Caco-2 (cell line): ENCODE measurements around the gene TWIST1. TPM values are rescaled to one million over a fixed set of nuclear protein-coding genes. Genes with fewer than 3 reads are reported as not detected.

ENCODE experiments used
- BruUV-seq: library from RNA; stranded (reverse); fragments of 400-500 nt; replicated peaks from 2 replicates; lab custom pipeline; 2021; lab: Mats Ljungman, UMichigan
- CTCF ChIA-PET: fragments of 300-600 bp; sonication (Branson Sonifier 250); formaldehyde crosslinking; loops from one replicate; lab custom pipeline; 2022; ENCODE audit warnings: antibody characterized with exemption; lab: Charles Lee
- POLR2A ChIA-PET: fragments of 300-600 bp; sonication (Branson Sonifier 250); formaldehyde crosslinking; loops from one replicate; lab custom pipeline; 2022; ENCODE audit warnings: antibody characterized with exemption; lab: Charles Lee
- DNase-seq, 2 experiments: peaks; one replicate each; pipeline versions ENCODE4 v3.0.0 to v3.0.0-alpha.2; 2020 to 2022
- H3K27me3 ChIP-seq: replicated peaks from 2 replicates; pipeline ENCODE4 v1.6.0; 2011; ENCODE audit warnings: low read length; ENCODE audit not compliant: control insufficient read depth, insufficient read depth
- H3K36me3 ChIP-seq: 2 replicates; pipeline ENCODE4 v1.5.1; 2011; ENCODE audit warnings: low read length; ENCODE audit not compliant: control insufficient read depth, insufficient read depth
- H3K4me1 ChIP-seq: fragments of 250-450 bp; sonication (Bioruptor Pico); 2 replicates; pipeline ENCODE4 v1.5.1; 2020; ENCODE audit warnings: mild to moderate bottlenecking
- H3K4me3 ChIP-seq: 2 replicates; pipeline ENCODE4 v1.5.1; 2011; ENCODE audit warnings: low read depth, mild to moderate bottlenecking, control low read depth, low read length
- H3K9me3 ChIP-seq: fragments of 250-450 bp; sonication (Bioruptor Pico); 2 replicates; pipeline ENCODE4 v1.5.1; 2020; ENCODE audit warnings: mild to moderate bottlenecking, moderate library complexity
- H3K27ac Mint-ChIP-seq: one replicate; pipeline ENCODE4 v1.8.0; 2022; ENCODE audit warnings: mixed read lengths; ENCODE audit not compliant: unreplicated experiment
- H3K27me3 Mint-ChIP-seq: one replicate; pipeline ENCODE4 v1.8.0; 2022; ENCODE audit warnings: mixed read lengths; ENCODE audit not compliant: insufficient read depth, unreplicated experiment
- H3K36me3 Mint-ChIP-seq: one replicate; pipeline ENCODE4 v1.8.0; 2022; ENCODE audit warnings: mild to moderate bottlenecking, mixed read lengths; ENCODE audit not compliant: insufficient read depth, unreplicated experiment
- H3K4me1 Mint-ChIP-seq: one replicate; pipeline ENCODE4 v1.8.0; 2022; ENCODE audit warnings: low read depth, mixed read lengths; ENCODE audit not compliant: unreplicated experiment
- H3K4me3 Mint-ChIP-seq: one replicate; pipeline ENCODE4 v1.8.0; 2022; ENCODE audit warnings: mild to moderate bottlenecking, moderate library complexity, mixed read lengths; ENCODE audit not compliant: unreplicated experiment
- H3K9me3 Mint-ChIP-seq: one replicate; pipeline ENCODE4 v1.8.0; 2022; ENCODE audit warnings: mixed read lengths; ENCODE audit not compliant: unreplicated experiment
- intact Hi-C: fragments of 100-400 bp; cut with micrococcal nuclease; formaldehyde crosslinking; loops from one replicate; pipeline ENCODE4 v1.10.0; 2022; ENCODE audit not compliant: unreplicated experiment
- total RNA-seq: library from RNA; stranded (reverse); gene quantifications from 2 replicates; pipeline ENCODE4 v1.2.3, GENCODE V29; 2022
- TF ChIP-seq, protein P1 (sequence below), 2 experiments: fragments of 200-600 bp in 1 of 2; IDR thresholded peaks; 1 replicate in 1 of 2; 2 replicates in 1 of 2; pipeline versions ENCODE4 v1.5.1 to v1.8.0; 2011 to 2022; ENCODE audit warnings: antibody characterized with exemption in 1 of 2, control low read depth in 1 of 2, inconsistent platforms in 1 of 2, low read depth in 1 of 2, low read length in 1 of 2, mild to moderate bottlenecking in 1 of 2, moderate library complexity in 1 of 2; ENCODE audit not compliant: insufficient read depth in 1 of 2, severe bottlenecking in 1 of 2, unreplicated experiment in 1 of 2

The TWIST1 gene
- total RNA-seq, 1 experiment from 2014 or later, result not detected

GRCh38 chr7:19095353-19095860, 22.0 kb downstream of the TWIST1 start:
- H3K27me3 ChIP-seq, result no peaks in the 10 kb centered on the region
- Mint-ChIP-seq H3K4me3 (no peak overlapping the region), H3K4me1 (no peaks in the 10 kb centered on the region), H3K9me3 (no peaks in the 10 kb centered on the region), H3K27ac (no peak overlapping the region), H3K36me3 (no peaks in the 10 kb centered on the region), H3K27me3 (peaks cover 4% of the 10 kb centered on the region)
- ChIA-PET CTCF (no interaction called here), POLR2A (no interaction called here)
- TF ChIP-seq, protein P1, sequence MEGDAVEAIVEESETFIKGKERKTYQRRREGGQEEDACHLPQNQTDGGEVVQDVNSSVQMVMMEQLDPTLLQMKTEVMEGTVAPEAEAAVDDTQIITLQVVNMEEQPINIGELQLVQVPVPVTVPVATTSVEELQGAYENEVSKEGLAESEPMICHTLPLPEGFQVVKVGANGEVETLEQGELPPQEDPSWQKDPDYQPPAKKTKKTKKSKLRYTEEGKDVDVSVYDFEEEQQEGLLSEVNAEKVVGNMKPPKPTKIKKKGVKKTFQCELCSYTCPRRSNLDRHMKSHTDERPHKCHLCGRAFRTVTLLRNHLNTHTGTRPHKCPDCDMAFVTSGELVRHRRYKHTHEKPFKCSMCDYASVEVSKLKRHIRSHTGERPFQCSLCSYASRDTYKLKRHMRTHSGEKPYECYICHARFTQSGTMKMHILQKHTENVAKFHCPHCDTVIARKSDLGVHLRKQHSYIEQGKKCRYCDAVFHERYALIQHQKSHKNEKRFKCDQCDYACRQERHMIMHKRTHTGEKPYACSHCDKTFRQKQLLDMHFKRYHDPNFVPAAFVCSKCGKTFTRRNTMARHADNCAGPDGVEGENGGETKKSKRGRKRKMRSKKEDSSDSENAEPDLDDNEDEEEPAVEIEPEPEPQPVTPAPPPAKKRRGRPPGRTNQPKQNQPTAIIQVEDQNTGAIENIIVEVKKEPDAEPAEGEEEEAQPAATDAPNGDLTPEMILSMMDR (IDR thresholded peaks at IDR 0.05; ENCODE audit: insufficient read depth in 1 of 2, low read depth in 1 of 2, low read length in 1 of 2, severe bottlenecking in 1 of 2, unreplicated experiment in 1 of 2), result no peak
- no peaks in the 10 kb centered on the region for H3K9me3 ChIP-seq
- intact Hi-C loops, result no loop called here
- no peak overlapping the region for H3K4me3 ChIP-seq
- no TSS peak for BruUV-seq
- no peak for DNase-seq
- no peaks in the 10 kb centered on the region for H3K4me1 ChIP-seq
- no peaks in the 10 kb centered on the region for H3K36me3 ChIP-seq

DNA sequence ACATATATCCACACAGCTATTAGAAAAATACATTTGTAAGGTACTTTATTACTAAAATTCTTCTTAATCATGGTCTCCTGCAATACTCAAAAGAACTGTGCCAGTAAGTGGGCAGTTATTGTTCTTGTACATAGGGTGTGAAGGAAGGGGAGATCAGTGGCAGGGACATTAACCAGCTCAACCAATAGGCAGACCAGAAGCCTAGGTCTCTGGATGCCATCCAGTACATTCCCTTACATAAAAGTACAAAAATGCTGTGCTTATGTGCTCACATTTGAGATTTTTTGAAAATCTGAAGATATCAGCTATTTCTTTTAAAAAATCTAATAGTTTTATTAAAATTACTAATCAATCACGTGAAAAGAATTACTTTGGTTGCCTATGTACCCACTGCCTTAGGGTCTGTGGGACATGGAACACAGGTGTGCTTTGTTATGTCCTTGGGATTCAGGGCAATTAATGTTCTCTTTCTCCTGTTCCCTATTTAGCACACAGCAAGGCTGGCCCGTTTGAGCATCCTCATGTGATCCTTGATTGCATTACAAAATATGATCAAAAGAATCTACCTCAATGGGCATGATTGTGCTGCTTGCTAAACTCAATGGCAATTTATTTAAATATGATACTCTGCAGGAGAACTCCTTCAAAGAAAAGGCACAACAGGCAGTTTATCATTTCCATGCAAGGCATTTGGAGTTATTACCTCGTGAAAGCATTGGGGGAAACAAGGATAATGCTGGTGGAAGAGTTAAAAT, 22.7 kb downstream of the TWIST1 start:
- TF ChIP-seq, protein P1 (IDR thresholded peaks at IDR 0.05; ENCODE audit: insufficient read depth in 1 of 2, low read depth in 1 of 2, low read length in 1 of 2, severe bottlenecking in 1 of 2, unreplicated experiment in 1 of 2), result no peak
- H3K36me3 Mint-ChIP-seq, result no peaks in the 10 kb centered on the region
- no peaks in the 10 kb centered on the region for H3K27me3 ChIP-seq
- H3K27me3 Mint-ChIP-seq, result peaks cover 7% of the 10 kb centered on the region
- no peaks in the 10 kb centered on the region for H3K4me1 Mint-ChIP-seq
- intact Hi-C loops, result no loop called here
- no peak for DNase-seq
- H3K27ac Mint-ChIP-seq, result no peak overlapping the region
- H3K4me3 ChIP-seq, result no peak overlapping the region
- no peaks in the 10 kb centered on the region for H3K9me3 Mint-ChIP-seq
- ChIA-PET POLR2A (no interaction called here), CTCF (no interaction called here)
- H3K36me3 ChIP-seq, result no peaks in the 10 kb centered on the region
- no peaks in the 10 kb centered on the region for H3K9me3 ChIP-seq
- H3K4me3 Mint-ChIP-seq, result no peak overlapping the region
- no peaks in the 10 kb centered on the region for H3K4me1 ChIP-seq
- no TSS peak for BruUV-seq

DNA sequence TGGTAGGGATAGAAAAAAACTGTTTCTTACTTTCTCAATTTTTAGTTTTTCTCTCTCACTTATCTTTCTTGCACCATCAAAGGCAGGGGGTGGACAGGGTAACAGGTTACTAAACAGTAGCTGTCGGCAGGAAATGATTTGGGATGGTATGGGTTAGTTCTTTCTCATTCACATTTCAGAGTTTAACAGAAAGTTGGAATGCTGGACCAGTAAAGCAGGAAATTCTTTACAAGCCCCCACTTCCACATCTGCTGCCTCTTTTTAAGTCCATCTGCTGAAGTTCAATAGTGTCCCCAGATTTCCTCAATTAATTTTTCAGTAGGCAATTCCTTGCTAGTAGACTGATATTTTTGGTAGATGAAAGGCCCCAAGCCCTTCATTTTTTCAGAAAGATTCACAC, 23.3 kb downstream of the TWIST1 start:
- H3K27me3 ChIP-seq, result no peaks in the 10 kb centered on the region
- Mint-ChIP-seq H3K4me3 (no peak overlapping the region), H3K36me3 (no peaks in the 10 kb centered on the region), H3K4me1 (no peaks in the 10 kb centered on the region), H3K27ac (no peak overlapping the region), H3K9me3 (no peaks in the 10 kb centered on the region), H3K27me3 (peaks cover 7% of the 10 kb centered on the region)
- H3K9me3 ChIP-seq, result no peaks in the 10 kb centered on the region
- H3K4me3 ChIP-seq, result no peak overlapping the region
- BruUV-seq, result no TSS peak
- CTCF ChIA-PET, result no interaction called here
- no peaks in the 10 kb centered on the region for H3K4me1 ChIP-seq
- POLR2A ChIA-PET, result no interaction called here
- intact Hi-C loops, result no loop called here
- DNase-seq, result no peak
- TF ChIP-seq, protein P1 (IDR thresholded peaks at IDR 0.05; ENCODE audit: insufficient read depth in 1 of 2, low read depth in 1 of 2, low read length in 1 of 2, severe bottlenecking in 1 of 2, unreplicated experiment in 1 of 2), result no peak
- no peaks in the 10 kb centered on the region for H3K36me3 ChIP-seq
